ENCODE data around the gene NDUFA3. TPM values are rescaled to one million over a fixed set of nuclear protein-coding genes. Genes with fewer than 3 reads are reported as not detected.

The NDUFA3 gene
- total and polyA plus RNA-seq, 2 of the 13 experiments (the other 11 are each of a cell fraction or from before 2014, with no cell fraction given): 31.6 to 75.4 TPM

DNA sequence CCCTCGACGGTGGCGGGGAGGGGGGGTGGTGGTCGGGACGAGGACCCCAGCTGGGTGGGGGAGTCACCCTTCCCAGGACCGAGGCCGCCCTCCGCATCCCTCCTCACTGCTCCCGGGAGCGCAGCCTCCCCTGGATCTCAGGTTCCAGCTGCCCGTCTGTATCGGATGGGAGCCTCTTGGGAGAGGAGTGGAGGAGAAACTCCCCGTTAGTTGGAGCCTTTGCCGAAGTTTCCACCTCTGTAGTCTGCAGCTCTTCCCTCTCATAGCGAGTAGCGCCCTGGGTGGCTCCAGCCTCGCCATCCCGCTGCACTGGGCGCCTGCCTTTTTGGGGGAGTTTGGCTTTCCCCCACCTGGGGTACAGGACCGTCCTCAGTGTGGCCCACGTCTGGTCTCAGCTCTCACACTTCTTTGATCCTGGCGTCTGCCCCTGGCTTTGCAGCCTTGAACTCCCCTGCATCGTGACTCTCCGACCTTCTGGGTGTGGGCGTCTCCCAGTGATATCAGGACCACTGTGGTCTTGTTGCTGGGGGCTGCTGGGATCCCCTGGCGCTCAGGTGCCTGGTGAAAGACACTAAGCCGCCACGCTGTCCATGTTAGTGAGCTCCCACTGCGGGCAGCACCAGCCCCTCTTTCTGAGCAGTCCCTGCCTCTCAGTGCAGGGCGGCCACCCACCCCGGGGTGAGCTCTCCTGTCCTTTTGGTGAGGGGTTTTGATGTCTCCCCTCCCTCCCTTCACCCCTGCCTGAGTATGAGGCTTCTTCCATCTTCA is 36.0 kb downstream of the NDUFA3 start (continued):
- TF ChIP-seq, protein P1, sequence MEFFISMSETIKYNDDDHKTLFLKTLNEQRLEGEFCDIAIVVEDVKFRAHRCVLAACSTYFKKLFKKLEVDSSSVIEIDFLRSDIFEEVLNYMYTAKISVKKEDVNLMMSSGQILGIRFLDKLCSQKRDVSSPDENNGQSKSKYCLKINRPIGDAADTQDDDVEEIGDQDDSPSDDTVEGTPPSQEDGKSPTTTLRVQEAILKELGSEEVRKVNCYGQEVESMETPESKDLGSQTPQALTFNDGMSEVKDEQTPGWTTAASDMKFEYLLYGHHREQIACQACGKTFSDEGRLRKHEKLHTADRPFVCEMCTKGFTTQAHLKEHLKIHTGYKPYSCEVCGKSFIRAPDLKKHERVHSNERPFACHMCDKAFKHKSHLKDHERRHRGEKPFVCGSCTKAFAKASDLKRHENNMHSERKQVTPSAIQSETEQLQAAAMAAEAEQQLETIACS (CRISPR knock-in tag; IDR thresholded peaks at IDR 0.05): no peak
- TF ChIP-seq HHEX (CRISPR knock-in tag; IDR thresholded peaks at IDR 0.05) (no peak), ZNF446 (CRISPR knock-in tag; IDR thresholded peaks at IDR 0.05) (0 out of 2 replicates have a peak, but pooled peaks have one; percentile 27), SNAI1 (CRISPR knock-in tag; IDR thresholded peaks at IDR 0.05; ENCODE audit: borderline replicate concordance) (no peak), HNRNPLL (IDR thresholded peaks at IDR 0.05; ENCODE audit: low read depth, low read length, poor library complexity, severe bottlenecking) (no peak), ZNF121 (CRISPR knock-in tag; IDR thresholded peaks at IDR 0.05) (0 out of 2 replicates have a peak, but pooled peaks have one; percentile 16)
- TF ChIP-seq, protein P2, sequence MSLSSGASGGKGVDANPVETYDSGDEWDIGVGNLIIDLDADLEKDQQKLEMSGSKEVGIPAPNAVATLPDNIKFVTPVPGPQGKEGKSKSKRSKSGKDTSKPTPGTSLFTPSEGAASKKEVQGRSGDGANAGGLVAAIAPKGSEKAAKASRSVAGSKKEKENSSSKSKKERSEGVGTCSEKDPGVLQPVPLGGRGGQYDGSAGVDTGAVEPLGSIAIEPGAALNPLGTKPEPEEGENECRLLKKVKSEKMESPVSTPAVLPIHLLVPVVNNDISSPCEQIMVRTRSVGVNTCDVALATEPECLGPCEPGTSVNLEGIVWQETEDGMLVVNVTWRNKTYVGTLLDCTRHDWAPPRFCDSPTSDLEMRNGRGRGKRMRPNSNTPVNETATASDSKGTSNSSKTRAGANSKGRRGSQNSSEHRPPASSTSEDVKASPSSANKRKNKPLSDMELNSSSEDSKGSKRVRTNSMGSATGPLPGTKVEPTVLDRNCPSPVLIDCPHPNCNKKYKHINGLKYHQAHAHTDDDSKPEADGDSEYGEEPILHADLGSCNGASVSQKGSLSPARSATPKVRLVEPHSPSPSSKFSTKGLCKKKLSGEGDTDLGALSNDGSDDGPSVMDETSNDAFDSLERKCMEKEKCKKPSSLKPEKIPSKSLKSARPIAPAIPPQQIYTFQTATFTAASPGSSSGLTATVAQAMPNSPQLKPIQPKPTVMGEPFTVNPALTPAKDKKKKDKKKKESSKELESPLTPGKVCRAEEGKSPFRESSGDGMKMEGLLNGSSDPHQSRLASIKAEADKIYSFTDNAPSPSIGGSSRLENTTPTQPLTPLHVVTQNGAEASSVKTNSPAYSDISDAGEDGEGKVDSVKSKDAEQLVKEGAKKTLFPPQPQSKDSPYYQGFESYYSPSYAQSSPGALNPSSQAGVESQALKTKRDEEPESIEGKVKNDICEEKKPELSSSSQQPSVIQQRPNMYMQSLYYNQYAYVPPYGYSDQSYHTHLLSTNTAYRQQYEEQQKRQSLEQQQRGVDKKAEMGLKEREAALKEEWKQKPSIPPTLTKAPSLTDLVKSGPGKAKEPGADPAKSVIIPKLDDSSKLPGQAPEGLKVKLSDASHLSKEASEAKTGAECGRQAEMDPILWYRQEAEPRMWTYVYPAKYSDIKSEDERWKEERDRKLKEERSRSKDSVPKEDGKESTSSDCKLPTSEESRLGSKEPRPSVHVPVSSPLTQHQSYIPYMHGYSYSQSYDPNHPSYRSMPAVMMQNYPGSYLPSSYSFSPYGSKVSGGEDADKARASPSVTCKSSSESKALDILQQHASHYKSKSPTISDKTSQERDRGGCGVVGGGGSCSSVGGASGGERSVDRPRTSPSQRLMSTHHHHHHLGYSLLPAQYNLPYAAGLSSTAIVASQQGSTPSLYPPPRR (CRISPR knock-in tag; IDR thresholded peaks at IDR 0.05; ENCODE audit: borderline replicate concordance): no peak
- TF ChIP-seq, protein P3, sequence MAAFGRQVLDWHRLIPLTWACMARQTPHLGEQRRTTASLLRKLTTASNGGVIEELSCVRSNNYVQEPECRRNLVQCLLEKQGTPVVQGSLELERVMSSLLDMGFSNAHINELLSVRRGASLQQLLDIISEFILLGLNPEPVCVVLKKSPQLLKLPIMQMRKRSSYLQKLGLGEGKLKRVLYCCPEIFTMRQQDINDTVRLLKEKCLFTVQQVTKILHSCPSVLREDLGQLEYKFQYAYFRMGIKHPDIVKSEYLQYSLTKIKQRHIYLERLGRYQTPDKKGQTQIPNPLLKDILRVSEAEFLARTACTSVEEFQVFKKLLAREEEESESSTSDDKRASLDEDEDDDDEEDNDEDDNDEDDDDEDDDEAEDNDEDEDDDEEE (CRISPR knock-in tag; IDR thresholded peaks at IDR 0.05): peak; percentile 48; the same call in 1 of the 2 replicates
- TF ChIP-seq, protein P4, sequence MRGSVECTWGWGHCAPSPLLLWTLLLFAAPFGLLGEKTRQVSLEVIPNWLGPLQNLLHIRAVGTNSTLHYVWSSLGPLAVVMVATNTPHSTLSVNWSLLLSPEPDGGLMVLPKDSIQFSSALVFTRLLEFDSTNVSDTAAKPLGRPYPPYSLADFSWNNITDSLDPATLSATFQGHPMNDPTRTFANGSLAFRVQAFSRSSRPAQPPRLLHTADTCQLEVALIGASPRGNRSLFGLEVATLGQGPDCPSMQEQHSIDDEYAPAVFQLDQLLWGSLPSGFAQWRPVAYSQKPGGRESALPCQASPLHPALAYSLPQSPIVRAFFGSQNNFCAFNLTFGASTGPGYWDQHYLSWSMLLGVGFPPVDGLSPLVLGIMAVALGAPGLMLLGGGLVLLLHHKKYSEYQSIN (CRISPR knock-in tag; IDR thresholded peaks at IDR 0.05; ENCODE audit: borderline replicate concordance): no peak
